Stimulated activated CD8-positive, alpha-beta memory T cell treated with anti-CD3 and anti-CD28 coated beads, Interleukin-4, amount 100 ng/mL, for 24 hours (primary cell): ENCODE data around the gene ZFPM1.
"Not testable (repeated sequence)": the region's sequence is repeated elsewhere in the genome, so short reads cannot be mapped to it uniquely, and the experiment has no call there.

ENCODE experiments used
- DNase-seq: peaks from one replicate; pipeline ENCODE4 v3.0.0-alpha.2; 2020; ENCODE audit warnings: low read depth

The ZFPM1 gene

DNA sequence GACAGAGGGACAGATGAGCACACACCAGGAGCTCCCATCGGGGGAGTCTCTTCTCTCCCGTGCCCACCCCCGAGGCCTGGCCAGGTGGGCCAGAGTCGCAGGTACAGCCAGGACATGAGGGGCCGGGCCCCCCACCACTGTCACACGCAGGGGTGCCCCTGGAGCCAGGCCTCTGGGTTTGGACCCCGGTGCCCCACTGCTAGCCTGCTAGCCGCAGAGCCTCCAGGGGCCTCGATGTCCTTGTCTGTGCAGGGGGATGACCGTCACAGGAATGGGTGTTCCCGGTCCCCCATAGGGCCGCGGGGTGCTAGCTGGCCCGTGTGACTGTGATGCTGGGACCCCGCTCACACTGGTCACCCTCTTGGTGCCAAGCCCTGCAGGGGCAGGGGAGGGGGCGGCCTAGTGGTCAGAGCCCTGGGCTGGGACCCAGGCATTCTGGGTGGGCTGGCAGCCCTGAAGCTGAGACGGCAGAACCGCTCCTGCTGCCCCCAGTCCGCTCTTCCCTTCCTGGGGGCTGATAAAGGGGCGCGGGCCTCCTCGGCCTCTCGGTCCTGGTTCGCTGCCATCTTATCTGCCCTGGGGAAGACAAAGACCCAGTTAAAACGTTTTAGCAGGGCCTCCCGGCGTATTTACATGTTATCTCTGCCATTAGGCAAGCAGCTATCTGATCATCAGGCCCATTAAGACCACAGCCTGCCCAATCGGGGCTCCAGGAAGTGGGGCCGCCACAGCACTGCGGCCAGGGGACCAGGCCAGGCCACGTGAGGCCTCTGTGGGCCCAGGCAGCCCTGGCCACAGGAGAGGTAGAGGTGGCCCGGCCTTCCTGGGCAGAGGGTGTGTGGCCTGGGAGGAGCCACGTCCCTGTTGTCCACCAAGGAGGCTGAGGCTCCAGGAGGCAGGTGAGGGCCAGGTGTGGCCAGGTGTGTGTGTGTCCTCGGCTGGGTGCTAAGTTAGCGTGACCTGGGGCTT lies 59.9 kb downstream of the ZFPM1 start:
- no peak for DNase-seq

DNA sequence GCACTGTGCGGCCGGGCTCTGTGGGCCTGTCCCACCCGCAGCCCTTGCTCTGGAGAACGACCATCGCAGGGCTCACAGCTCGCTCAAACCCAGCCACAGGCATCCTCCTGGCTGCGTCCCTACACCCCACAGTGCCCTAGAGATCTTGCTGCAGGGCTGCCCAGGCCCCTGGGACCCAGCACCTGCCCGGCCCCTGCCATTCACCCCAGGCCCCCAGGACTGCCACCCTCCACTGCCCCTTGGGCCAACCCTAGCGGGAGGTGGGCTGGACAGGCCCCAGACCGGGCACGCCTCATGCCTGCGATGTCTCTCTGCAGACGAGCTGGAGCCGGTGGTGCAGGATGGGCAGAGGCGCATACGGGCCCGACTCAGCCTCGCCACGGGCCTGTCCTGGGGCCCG lies 61.0 kb downstream of the ZFPM1 start:
- no peak for DNase-seq

DNA sequence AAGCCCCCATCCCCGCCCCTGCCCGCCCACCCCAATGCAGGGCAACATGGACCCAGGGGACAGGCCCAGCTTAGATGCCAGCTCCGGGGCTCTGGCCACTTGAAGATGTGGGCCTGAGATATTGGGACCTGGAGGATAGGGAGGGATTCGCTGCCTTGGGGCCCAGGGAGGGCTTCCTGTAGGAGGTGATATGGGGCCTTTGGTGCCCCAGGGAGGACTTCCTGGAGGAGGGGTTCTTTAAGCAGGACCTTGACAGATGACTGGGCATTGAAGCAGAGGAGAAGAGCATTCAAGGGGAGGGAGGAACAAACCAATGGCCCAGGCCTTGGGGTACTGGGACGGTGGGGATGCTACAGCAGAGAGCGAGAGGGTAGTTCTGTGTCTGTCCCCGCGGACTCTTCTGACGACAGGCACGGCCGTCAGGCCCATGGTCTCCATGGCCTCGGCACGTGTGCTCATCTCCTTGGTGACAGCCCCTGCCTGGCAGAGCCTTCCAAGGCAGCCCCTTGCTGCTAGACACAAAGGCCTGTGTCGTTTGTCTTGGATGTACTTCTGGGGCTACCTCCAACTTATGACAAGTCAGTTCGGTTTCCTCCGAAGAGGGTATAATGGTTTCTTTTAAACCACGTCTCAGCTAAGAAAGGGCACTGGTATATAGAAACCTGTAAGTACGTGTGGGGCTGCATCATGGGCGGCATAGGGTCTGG lies 61.6 kb downstream of the ZFPM1 start:
- DNase-seq, result no peak

DNA sequence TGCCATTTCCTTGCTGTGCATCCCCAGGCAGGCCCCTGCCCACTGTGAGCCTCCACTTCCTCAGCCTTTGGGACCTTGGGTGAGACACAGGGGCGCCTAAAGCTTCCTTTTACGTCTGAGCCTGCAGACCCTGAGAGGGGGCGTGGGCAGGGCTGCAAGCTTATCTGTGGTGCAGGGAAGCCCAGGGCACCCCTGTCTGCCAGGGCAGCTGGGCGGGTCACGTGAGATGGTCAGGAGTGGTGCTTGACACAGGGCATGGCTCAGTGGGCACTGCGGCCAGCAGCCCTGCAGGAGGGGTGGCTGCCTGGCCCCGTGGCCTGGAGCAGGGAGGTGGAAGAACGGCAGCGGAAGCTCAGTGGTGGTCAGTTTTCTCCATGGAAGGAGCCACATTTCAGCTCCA lies 62.3 kb downstream of the ZFPM1 start:
- no peak for DNase-seq

DNA sequence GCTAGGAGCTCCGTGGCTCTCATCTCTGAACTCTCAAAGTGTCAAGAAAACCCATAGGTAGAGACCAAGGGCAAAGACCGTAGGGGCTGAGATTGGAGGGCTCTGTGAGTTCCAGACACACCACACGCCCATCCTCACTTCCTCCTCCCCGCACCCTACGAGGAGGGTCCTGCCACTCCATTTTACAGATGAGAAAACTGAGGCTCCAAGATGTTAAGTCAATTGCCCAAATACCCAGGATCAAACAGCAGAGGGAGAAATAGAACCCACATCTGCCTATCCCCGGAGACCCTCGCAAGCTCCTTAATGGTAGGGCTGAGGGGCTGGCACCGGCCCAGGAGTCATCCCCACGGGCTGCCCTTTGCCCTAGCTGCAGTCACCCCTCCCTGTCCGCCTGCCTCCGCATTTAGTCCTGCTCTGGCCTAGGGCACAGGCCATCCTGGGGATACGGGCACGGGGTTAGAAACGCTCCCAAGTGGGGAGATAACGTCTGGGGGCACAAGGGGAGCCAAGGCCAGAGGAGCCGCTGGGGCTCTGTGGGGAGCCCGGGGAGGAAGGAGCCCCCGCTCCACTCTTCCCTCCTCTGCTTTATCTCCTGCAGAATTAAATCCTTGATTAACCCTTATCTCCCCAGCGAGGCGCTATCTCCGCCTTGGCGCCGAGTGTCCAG lies 63.0 kb downstream of the ZFPM1 start:
- no peak for DNase-seq

DNA sequence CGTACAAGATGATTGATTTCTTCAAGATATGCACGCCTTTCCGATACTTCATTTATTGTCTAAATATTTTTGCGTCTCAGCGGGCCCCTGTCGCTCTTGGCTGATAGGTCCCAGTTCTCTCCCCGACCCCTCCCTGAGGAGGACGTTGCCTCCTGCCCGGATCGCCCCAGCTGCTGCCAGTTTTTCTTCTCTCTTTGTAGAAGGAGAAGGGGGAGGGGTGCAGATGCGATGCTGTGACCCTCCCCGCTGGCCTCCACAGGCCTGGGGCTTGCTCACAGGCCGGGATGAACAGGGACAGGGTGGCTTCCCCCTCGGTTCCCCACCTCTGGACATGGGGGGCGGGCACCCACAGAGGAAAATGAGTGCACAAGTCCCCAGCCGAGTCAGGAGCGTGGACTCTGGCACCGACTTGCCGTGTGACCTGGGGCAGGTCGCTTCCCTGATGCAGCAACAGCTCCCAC lies 63.6 kb downstream of the ZFPM1 start:
- DNase-seq, result no peak

DNA sequence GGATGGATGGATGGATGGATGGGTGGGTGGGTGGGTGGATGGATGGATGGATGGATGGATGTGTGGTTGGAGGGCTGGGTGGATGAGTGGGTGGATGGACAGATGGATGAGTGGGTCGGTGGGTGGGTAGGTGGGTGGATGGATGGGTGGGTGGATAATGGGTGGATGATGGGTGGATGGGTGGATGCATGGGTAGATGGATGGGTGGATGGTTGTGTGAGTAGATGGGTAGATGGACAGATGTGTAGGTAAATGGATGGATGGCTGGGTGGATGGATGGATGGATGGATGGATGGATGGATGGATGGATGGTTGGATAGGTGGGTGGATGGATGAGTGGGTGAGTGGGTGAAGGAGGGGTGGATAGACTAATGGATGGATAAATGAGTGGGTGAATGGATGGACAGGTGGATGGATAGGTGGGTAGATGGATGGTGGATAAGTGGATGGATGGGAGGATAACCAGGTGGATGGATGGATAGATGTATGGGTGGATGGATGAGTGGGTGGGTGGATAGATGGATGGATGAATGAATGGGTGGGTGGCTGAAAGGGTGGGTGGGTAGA lies 64.2 kb downstream of the ZFPM1 start:
- DNase-seq, result not testable (repeated sequence)

DNA sequence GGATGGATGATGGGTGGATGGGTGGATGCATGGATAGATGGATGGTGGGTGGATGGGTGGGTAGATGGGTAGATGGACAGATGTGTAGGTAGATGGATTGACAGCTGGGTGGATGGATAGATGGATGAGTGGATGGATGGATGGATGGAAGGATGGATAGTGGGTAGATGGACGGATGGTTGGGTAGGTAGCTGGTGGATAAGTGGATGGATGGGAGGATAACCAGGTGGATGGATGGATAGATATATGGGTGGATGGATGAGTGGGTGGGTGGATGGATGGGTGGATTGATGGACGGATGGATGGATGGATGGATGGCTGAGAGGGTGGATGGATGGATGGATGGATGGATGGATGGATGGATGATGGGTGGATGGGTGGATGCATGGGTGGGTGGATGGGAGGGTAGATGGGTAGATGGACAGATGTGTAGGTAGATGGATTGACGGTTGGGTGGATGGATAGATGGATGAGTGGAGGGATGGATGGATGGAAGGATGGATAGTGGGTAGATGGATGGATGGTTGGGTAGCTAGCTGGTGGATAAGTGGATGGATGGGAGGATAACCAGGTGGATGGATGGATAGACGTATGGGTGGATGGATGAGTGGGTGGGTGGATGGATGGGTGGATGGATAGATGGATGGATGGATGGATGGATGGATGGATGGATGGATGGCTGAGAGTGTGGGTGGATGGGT lies 65.5 kb downstream of the ZFPM1 start:
- not testable (repeated sequence) for DNase-seq

DNA sequence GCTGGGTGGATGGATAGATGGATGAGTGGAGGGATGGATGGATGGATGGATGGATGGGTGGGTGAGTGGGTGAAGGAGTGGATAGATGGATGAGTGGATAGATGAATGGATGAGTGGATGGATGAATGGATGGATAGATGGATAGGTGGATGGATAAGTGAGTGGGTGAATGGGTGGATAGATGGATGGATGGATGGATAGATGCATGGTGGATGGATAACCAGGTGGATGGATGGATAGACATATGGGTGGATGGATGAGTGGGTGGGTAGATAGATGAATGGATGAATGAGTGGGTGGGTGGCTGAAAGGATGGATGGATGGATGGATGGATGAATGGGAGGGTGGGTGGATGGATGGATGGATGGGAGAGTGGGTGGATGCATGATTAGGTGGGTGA lies 66.2 kb downstream of the ZFPM1 start:
- no peak for DNase-seq

DNA sequence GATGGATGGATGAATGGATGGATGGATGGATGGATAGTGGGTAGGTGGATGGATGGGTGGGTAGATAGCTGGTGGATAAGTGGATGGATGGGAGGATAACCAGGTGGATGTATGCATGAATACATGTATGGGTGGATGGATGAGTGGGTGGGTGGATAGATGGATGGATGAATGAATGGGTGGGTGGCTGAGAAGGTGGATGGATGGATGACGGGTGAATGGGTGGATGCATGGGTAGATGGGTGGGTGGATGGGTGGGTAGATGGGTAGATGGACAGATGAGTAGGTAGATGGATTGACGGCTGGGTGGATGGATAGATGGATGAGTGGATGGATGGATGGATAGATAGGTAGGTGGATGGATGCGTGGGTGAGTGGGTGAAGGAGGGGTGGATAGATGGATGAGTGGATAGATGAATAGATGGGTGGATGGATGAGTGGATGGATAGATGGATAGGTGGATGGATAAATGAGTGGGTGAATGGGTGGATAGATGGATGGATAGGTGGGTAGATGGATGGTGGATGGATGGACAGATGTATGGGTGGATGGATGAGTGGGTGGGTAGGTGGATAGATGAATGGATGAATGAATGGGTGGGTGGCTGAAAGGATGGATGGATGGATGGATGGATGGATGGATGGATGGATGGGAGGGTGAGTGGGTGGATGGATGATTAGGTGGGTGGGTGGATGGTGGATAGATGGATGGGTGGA lies 67.0 kb downstream of the ZFPM1 start:
- no peak for DNase-seq

DNA sequence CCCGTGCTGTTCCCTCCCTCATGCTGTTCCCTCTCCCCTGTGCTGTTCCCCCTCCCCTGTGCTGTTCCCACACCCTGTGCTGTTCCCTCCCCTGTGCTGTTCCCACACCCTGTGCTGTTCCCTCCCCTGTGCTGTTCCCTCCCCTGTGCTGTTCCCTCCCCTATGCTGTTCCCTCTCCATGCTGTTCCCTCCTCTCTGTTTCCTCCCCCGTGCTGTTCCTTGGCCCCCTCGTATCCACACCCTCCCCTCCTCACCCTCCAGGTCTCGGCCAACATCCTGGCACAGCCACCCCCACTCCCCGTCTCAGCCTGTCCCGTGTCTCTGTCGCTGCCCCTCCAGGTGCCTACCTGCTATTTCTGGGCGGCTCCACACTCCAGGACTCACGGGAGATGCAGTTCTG lies 68.6 kb downstream of the ZFPM1 start:
- DNase-seq, result no peak

DNA sequence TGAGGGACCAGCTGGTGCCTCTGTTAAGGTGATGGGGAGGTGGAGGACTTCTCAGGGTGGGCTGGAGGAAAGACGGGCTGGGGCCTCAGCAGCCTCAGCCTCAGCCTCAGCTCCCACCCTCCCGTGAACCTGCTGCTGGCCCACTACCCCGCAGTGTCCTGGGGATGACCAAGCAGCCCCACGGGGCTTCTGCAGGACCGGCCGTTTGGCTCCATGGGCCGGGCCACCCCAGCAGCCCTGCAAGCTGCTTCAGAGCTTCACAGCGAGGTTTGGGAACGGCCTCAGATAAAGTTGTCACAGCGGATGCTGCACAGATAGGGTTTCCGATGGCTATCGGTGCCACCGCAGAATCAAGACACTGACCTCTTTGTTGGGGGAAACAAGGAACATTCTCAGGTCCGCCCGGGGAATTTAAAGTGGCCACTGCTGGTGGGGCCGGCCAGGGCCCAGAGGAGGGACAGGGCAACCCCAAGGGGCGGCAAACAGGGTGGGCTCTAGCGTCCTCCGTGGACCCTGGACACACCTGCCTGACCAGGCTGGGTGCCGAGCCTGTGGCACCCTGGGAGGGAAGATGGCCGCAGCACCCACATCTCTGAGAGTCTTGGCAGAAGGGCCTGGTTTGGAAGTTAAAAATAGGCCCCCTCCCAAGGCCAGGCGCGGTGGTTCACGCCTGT lies 69.3 kb downstream of the ZFPM1 start:
- DNase-seq, result no peak

DNA sequence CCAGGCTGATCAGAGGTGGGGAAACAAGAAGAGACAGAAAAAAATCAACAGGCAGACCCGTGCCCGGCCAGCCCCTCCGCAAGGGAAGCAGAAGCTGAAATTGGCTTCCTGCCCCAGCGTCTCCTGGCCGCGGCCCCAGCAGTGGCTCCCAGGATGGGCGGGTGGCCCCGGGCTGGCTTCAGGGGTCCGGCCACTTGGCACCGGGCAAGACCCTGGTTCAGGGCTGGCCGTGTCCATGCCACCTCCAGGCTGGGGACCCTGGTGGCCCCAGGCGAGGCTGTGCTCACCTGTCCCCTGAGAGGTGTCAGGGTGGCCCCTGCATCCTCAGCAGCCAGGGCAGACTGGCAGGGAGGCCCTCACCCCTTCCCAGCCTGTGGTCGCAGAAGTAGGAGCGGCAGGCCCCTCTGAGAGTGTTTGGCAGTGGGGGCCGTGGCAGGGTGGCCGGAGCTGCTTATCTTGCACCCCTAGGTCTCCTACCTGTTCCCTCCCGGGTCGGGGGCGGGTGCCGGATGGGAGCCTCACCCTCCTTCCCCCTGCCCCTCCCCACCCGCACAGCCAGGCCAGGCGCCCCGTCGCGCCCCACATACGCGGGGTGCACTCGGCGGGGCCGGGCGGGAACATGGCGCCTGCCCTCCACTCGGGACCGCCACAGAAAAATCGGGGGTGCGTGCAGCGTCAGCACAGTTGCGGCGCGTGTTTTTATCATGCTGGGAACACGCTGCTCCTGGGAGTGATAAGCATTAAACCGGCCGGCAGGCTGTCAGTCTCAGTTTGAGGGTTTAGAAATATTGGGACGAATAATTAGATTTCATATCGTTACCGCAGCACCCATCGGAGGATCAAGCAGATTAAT lies 70.5 kb downstream of the ZFPM1 start:
- no peak for DNase-seq

DNA sequence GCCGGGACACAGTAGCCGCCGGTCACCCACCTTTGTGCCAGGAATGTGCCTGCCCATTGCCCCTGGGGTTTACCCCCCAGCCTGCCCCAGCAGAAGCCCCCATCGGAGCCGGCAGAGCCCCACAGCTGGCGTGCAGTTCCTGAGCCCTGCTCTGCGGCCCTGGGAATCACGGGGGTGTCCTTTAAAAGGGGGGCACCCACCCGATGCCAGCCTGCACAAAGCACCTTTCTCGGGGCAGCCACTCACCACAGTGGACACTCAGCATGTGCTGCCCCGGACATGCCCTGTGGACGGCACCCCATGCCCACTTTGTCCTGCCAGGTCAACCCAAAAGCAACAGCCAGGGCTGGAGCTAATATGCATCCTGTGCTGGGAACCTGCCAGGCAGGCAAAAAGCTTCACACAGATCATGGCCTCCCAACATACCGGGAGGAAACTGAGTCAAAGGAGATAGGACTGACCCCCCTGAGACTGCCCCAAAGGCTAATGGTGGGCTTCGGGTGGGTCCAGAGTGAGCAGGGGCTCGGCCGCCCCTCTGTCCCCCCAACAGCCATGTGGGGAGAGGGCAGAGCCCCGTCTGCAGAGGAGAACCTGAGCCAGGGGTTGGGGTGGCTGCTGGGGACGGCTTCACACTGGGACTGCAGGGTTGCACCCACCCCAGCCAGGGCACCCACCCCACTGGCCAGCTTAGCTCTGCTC lies 71.3 kb downstream of the ZFPM1 start:
- no peak for DNase-seq

DNA sequence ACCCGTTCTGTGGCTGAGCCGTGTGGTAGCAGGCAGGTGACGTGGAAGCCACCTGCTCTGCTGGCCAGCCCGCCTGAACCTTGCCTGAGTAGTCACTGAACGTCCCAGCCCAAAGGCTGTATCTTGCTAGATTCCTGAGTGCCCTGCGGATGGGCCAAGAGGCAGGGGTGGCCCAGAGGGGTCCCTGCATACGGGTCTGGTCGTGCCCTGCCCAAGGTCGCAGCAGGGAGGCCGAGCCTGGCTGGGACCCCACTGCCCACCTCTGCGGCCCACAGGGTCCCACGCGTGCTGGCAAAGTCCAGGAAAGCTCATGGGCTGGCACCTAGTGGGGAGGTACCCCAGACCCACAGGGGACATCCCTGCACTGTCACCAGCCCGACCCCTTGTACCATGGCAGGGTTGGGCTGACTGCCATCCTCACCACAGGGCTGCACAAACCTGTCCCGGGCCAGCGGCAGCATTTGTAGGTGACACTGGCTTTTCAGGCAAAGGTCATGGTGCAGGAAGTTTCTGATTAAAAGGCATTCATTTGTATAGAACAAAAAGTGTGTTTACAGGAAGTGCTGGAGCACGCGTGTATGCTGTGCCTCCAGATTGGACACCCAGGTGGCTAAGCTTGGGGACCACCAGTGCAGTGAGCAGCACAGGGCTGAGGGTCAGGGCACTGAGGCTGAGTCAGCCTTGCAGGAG lies 72.0 kb downstream of the ZFPM1 start:
- DNase-seq, result no peak

DNA sequence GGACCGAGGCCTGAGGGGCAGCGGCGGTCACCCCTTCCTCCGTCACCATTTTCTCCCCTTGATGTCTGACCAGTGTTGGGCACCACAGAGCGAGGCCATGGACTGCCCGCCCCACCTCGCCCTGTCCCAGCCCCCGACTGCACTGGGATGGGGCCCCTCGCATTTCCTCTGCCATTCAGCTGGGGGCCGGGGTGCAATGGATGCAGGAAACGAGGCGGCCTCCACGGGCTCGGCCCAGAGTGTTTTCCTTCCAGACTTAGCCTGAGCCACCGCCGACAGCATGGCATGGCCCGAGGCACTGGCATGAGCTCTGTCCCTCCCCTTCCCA lies 72.5 kb downstream of the ZFPM1 start:
- DNase-seq, result no peak

DNA sequence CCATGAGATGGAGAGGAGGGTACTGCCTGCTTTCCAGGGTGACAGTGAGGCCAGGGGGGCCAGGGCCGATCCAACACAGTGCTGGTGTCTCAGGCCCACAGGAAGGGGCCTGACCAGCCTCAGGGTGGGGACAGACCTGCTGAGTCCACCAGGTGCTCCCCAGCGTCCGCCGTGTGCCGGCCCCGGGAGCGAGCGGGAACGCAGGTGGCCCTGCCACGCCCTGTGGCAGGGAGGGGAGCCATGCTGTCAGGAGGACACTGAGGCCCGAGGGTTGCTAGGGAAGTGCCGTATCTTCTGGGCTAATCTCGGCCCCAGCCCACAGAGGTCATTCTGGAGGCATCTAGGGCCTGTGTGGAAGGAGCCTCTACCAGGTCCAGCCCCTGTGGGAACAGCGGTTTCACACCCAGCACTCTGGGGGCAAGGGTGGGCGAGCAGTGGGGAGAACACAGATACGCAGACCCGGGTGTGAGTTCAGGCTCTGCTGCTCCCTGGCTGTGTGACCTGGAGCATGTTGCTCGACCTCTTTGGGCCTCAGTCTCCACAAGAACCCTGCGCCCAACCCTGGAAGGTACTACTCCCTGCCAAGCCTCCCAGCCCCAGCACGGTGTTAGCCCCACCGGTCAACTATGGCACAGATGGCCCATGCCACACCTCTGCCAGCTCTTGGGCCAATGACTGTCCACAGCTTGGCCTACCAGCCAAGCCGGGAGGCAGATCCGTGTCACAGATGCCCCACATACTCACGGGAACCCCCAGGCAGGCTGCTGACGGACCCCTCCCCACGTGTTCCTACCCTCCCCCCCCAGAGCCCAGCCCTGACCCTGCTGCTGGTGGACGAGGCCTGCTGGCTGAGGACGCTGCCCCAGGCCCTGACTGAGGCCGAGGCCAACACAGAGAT lies 73.2 kb downstream of the ZFPM1 start:
- no peak for DNase-seq

DNA sequence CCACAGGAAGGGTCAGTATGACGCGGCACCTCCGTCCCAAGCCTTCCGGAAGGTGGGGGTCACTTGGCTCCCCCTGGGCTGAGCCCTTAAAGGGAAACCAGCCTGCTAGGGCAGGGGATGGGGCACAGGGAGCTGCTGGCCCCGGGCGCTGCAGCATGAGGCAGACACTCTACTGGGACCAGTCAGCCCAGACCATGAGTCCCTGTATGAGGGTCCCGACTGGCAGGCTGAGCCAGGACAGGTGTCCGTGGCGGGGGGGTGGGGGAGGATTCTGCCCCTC lies 73.8 kb downstream of the ZFPM1 start:
- DNase-seq, result no peak
